Measurements from ENCODE around the gene SPATA31C1.

- TF ChIP-seq CTCF (conservative IDR thresholded peaks at IDR 0.05) (no peak), ZFX (IDR thresholded peaks at IDR 0.05) (no peak)
Observed at GRCh38 chr9:87875831-87876545, 41.8 kb upstream of the SPATA31C1 start.
